DMS53 treated with DMSO at 0.1 percent for 48 hours (cell line): Measurements from ENCODE around the gene NUF2.
"Not testable (repeated sequence)": the region's sequence is repeated elsewhere in the genome, so short reads cannot be mapped to it uniquely, and the experiment has no call there.

ENCODE experiments used
- DNase-seq: peaks from one replicate; lab custom pipeline; 2025; ENCODE audit not compliant: unreplicated experiment; lab: John Stamatoyannopoulos, UW

NUF2 gene

GRCh38 chr1:163331116-163331515, 9.4 kb downstream of the NUF2 start:
- no peak for DNase-seq

- DNase-seq, result no peak
Observed at GRCh38 chr1:163335216-163335615, 13.5 kb downstream of the NUF2 start.

GRCh38 chr1:163337631-163338030, 15.9 kb downstream of the NUF2 start:
- no peak for DNase-seq

- no peak for DNase-seq
Observed at GRCh38 chr1:163346326-163346870, 24.6 kb downstream of the NUF2 start.

GRCh38 chr1:163347106-163347505, 25.4 kb downstream of the NUF2 start:
- DNase-seq, result no peak

GRCh38 chr1:163351912-163352311, 30.2 kb downstream of the NUF2 start:
- DNase-seq, result no peak

GRCh38 chr1:163357378-163357777, 35.6 kb downstream of the NUF2 start:
- no peak for DNase-seq

- DNase-seq, result not testable (repeated sequence)
Observed at GRCh38 chr1:163358172-163358571, 36.4 kb downstream of the NUF2 start.

GRCh38 chr1:163361123-163361934, 39.6 kb downstream of the NUF2 start:
- peak; percentile 37 for DNase-seq

- DNase-seq, result no peak
Observed at GRCh38 chr1:163365186-163365585, 43.4 kb downstream of the NUF2 start.

GRCh38 chr1:163366555-163366954, 44.8 kb downstream of the NUF2 start:
- DNase-seq, result no peak

GRCh38 chr1:163367721-163368120, 46.0 kb downstream of the NUF2 start:
- DNase-seq, result no peak

GRCh38 chr1:163372576-163372975, 50.8 kb downstream of the NUF2 start:
- no peak for DNase-seq

GRCh38 chr1:163378554-163378953, 56.8 kb downstream of the NUF2 start:
- DNase-seq, result no peak

- no peak for DNase-seq
Observed at GRCh38 chr1:163379801-163380200, 58.0 kb downstream of the NUF2 start.

- DNase-seq, result no peak
Observed at GRCh38 chr1:163381487-163382184, 59.9 kb downstream of the NUF2 start.

- no peak for DNase-seq
Observed at GRCh38 chr1:163382395-163382794, 60.6 kb downstream of the NUF2 start.

GRCh38 chr1:163387146-163387545, 65.4 kb downstream of the NUF2 start:
- DNase-seq, result no peak

GRCh38 chr1:163388970-163389369, 67.2 kb downstream of the NUF2 start:
- no peak for DNase-seq

GRCh38 chr1:163395790-163396189, 74.0 kb downstream of the NUF2 start:
- no peak for DNase-seq

- DNase-seq, result no peak
Observed at GRCh38 chr1:163397451-163398200, 75.9 kb downstream of the NUF2 start.
